Measurements from ENCODE around the gene DCTN1. TPM values are rescaled to one million over a fixed set of nuclear protein-coding genes. Genes with fewer than 3 reads are reported as not detected.

DCTN1 gene
- total and polyA plus RNA-seq, 7 experiments from 2014 or later: 52.1 to 113 (median 89.3) TPM

DNA sequence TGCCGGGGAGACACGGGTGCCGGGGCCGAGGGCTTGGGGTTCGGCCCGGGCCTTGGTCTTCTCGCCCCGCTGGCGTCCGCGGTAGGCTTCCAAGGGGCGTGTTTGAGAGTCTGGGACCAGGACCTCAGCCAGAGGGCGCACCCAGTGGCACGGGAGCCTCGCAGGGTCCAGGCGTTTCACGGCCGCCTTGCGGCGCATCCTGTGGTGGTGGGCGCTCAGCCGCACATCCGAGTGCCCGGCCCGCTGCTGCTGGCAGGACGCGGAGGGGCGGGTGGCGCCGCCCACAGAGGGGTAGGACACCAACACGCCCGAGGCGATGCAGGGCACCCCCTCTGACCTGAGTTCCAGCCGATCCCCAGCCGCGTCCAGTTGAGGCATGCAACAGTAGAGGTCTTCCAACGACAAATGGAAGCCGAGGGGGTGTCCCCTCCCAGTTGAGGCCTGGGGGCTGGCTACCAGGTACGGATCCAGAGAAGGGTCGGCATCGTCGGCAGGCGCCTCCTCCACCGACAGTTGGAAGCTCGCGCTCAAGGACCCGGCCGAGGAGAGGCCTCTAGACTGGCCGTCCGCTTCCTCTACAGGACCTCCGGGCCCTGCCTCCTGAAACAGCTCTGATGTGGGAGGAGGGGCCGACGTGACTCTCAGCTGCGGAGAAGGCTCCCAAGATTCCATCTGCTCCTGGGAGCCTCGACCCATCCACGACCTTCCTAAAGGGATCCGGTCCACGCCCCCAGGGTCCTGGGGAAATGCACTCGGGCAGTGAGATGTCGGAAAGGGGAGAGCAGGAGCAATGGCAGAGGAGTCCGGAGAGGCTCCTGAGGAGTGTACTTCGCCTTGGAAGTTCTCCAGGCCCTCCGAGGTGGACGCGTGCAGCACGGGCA lies 35.0 kb upstream of the DCTN1 start:
- DNase-seq (peak in 4 of 9 donors; percentile 14 to 33 (median 26)), ATAC-seq (peak; percentile 54)
- POLR2A ChIA-PET: interaction anchor here (0.7 to 2.8 kb wide), 5 partner anchors 23 to 173 kb away, joined by 3 to 8 read pairs (median 3); partner anchors contain the start of gene INO80B
- CTCF ChIA-PET: no interaction called here
- Mint-ChIP-seq H3K4me1 (peaks cover 8 to 42% (median 31%) of the 10 kb centered on the region in 7 donors), H3K9me3 (no peaks in the 10 kb centered on the region), H3K4me3 (peak overlapping the region; percentile 37 to 87 (median 78)), H3K27me3 (peaks cover 0 to 12% (median 0%) of the 10 kb centered on the region in 5 donors), H3K36me3 (no peaks in the 10 kb centered on the region), H3K27ac (peak overlapping the region in 4 of 9 donors; percentile 21 to 92 (median 74))
- Histone ChIP-seq H3K27ac (ENCODE audit: low read depth, low read length) (peak overlapping the region; percentile 49), H3K4me3 (ENCODE audit: low read length) (peak overlapping the region; percentile 57), H3K27me3 (ENCODE audit: control insufficient read depth in 2 of 2, insufficient read depth in 2 of 2, low read length in 2 of 2) (peaks cover 0 to 4% of the 10 kb centered on the region in 2 donors), H3K36me3 (ENCODE audit: control insufficient read depth in 2 of 3, insufficient read depth in 3 of 3, low read length in 3 of 3) (no peaks in the 10 kb centered on the region), H3K9me3 (ENCODE audit: control insufficient read depth in 2 of 3, low read length in 3 of 3) (no peaks in the 10 kb centered on the region), H3K4me1 (ENCODE audit: control insufficient read depth in 2 of 2, insufficient read depth in 2 of 2, low read length in 2 of 2) (peaks cover 0 to 14% of the 10 kb centered on the region in 2 donors)
- intact Hi-C loops (cut with micrococcal nuclease): loop anchor here in 1 of 2 donors (1.0 kb wide), 1 partner anchor 23 kb away; no protein-coding TSS in a partner anchor

DNA sequence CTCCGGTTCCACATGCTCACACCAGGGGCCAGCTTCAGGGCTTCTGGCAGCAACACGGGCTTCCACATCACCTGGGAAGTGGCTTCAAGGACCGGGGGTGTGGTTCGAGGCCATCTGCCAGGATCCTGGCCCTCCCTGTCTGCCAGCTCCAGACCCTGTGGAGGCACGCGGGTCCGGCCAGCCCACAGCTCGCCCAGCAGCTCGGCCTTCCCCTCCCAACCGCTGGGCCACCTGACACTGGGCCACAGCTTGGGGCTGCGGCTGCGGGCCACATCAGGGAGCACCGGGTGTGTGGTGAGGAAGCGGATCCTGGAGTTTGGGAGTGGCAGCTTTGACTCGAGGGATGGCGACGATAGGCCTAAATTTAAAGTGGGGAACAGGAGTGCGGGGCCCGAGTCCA lies 34.3 kb upstream of the DCTN1 start:
- Histone ChIP-seq H3K9me3 (ENCODE audit: control insufficient read depth in 2 of 3, low read length in 3 of 3) (no peaks in the 10 kb centered on the region), H3K4me1 (ENCODE audit: control insufficient read depth in 2 of 2, insufficient read depth in 2 of 2, low read length in 2 of 2) (peaks cover 0 to 13% of the 10 kb centered on the region in 2 donors), H3K27ac (ENCODE audit: low read depth, low read length) (peak overlapping the region; percentile 49), H3K27me3 (ENCODE audit: control insufficient read depth in 2 of 2, insufficient read depth in 2 of 2, low read length in 2 of 2) (peaks cover 0 to 4% of the 10 kb centered on the region in 2 donors), H3K36me3 (ENCODE audit: control insufficient read depth in 2 of 3, insufficient read depth in 3 of 3, low read length in 3 of 3) (no peaks in the 10 kb centered on the region), H3K4me3 (ENCODE audit: low read length) (peak overlapping the region; percentile 57)
- no peaks in the 10 kb centered on the region for H3K36me3 Mint-ChIP-seq
- POLR2A ChIA-PET: interaction anchor here (1.1 to 2.8 kb wide), 2 partner anchors 22 to 40 kb away, joined by 3 to 8 read pairs; partner anchors contain the start of gene INO80B
- DNase-seq: no peak
- H3K27ac Mint-ChIP-seq: peak overlapping the region in 4 of 9 donors; percentile 23 to 72 (median 72)
- H3K9me3 Mint-ChIP-seq: no peaks in the 10 kb centered on the region
- ATAC-seq: no peak
- CTCF ChIA-PET: no interaction called here
- intact Hi-C loops (cut with micrococcal nuclease): no loop called here
- peaks cover 8 to 38% (median 28%) of the 10 kb centered on the region in 7 donors for H3K4me1 Mint-ChIP-seq
- H3K4me3 Mint-ChIP-seq: peak overlapping the region in 9 of 10 donors; percentile 19 to 80 (median 72)
- H3K27me3 Mint-ChIP-seq: peaks cover 0 to 13% (median 0%) of the 10 kb centered on the region in 5 donors

DNA sequence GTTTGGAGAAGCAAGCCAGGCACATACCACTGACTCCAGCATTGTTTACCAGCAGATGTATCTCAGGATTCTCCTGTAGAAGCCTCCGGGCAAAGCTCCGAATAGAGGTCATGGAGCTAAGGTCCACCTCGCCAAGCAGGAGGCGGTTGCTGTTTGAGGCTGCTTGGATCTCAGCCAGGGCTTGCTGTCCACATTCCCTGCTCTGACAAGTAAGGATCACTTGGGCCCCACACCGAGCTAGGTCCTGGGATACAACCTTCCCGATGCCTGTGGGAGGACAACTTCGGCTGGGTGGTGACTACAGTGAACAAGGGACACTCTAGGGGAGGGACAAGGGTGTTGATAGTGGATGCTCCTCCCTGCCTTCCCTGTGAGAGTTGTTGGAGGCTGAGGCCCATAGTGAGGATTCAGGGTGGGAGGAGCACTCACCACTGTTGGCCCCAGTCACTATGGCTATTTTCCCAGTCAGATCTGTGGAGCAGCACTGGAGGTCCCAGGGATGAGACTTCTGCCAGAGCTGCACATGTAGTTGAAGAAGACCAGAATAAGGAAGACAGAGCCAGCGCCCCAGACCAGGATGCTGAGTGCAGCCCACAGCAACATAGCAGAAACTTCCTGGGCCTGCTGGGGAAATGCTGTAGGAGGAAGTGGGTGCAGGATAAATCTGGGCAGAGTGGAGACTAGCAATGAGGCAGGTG lies 33.0 kb upstream of the DCTN1 start:
- peak overlapping the region in 5 of 9 donors; percentile 45 to 80 (median 68) for H3K27ac Mint-ChIP-seq
- peaks cover 0 to 4% of the 10 kb centered on the region in 2 donors for H3K27me3 ChIP-seq (ENCODE audit: control insufficient read depth in 2 of 2, insufficient read depth in 2 of 2, low read length in 2 of 2)

DNA sequence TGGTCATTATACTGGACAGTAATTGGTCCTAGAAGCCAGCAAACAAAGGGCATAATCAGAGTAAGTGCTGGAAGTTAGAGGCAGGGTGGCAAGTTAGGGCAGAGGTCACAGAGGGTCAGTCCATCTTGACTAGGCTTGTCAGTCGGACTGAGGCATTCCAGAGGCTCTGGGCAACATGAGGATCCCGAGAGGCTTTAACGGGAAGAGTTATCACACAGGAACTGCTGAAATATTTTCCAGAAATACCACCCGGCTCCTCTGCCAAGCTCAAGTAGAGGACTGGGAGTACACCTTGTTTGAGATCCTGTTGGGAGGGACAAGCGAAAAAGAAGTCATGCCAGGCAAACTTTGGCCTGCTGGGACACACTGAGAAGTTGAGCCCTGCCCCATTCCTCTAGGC lies 27.6 kb upstream of the DCTN1 start:
- Mint-ChIP-seq H3K4me3 (no peak overlapping the region), H3K27ac (no peak overlapping the region), H3K36me3 (peaks cover 0 to 4% (median 0%) of the 10 kb centered on the region in 5 donors), H3K9me3 (peaks cover 0 to 4% (median 0%) of the 10 kb centered on the region in 11 donors), H3K27me3 (peaks cover 0 to 29% (median 6%) of the 10 kb centered on the region in 5 donors), H3K4me1 (peaks cover 0 to 7% (median 4%) of the 10 kb centered on the region in 7 donors)
- DNase-seq (no peak), ATAC-seq (no peak)
- Histone ChIP-seq H3K4me1 (ENCODE audit: control insufficient read depth in 2 of 2, insufficient read depth in 2 of 2, low read length in 2 of 2) (no peaks in the 10 kb centered on the region), H3K27ac (ENCODE audit: low read depth, low read length) (no peak overlapping the region), H3K36me3 (ENCODE audit: control insufficient read depth in 2 of 3, insufficient read depth in 3 of 3, low read length in 3 of 3) (no peaks in the 10 kb centered on the region), H3K27me3 (ENCODE audit: control insufficient read depth in 2 of 2, insufficient read depth in 2 of 2, low read length in 2 of 2) (no peaks in the 10 kb centered on the region), H3K9me3 (ENCODE audit: control insufficient read depth in 2 of 3, low read length in 3 of 3) (no peaks in the 10 kb centered on the region), H3K4me3 (ENCODE audit: low read length) (no peak overlapping the region)
- POLR2A ChIA-PET: no interaction called here
- intact Hi-C loops (cut with micrococcal nuclease): no loop called here
- CTCF ChIA-PET: no interaction called here

More for the DNA sequence above, 33.0 kb upstream of the DCTN1 start:
- Mint-ChIP-seq H3K9me3 (peaks cover 0 to 3% (median 0%) of the 10 kb centered on the region in 11 donors), H3K36me3 (peaks cover 0 to 3% (median 0%) of the 10 kb centered on the region in 5 donors), H3K4me1 (peaks cover 8 to 38% (median 29%) of the 10 kb centered on the region in 7 donors), H3K27me3 (peaks cover 0 to 22% (median 4%) of the 10 kb centered on the region in 5 donors), H3K4me3 (peak overlapping the region in 9 of 10 donors; percentile 7 to 80 (median 69))
- intact Hi-C loops (cut with micrococcal nuclease): no loop called here
- H3K36me3 ChIP-seq (ENCODE audit: control insufficient read depth in 2 of 3, insufficient read depth in 3 of 3, low read length in 3 of 3): no peaks in the 10 kb centered on the region
- ATAC-seq (no peak), DNase-seq (no peak)
- no peaks in the 10 kb centered on the region for H3K9me3 ChIP-seq (ENCODE audit: control insufficient read depth in 2 of 3, low read length in 3 of 3)
- no peak overlapping the region for H3K4me3 ChIP-seq (ENCODE audit: low read length)
- CTCF ChIA-PET: no interaction called here
- peaks cover 0 to 13% of the 10 kb centered on the region in 2 donors for H3K4me1 ChIP-seq (ENCODE audit: control insufficient read depth in 2 of 2, insufficient read depth in 2 of 2, low read length in 2 of 2)
- POLR2A ChIA-PET: interaction anchor here (0.6 to 1.0 kb wide), 4 partner anchors 8 to 146 kb away, joined by 3 to 7 read pairs (median 4); partner anchors contain the start of genes C2orf81, INO80B and WDR54
- no peak overlapping the region for H3K27ac ChIP-seq (ENCODE audit: low read depth, low read length)

DNA sequence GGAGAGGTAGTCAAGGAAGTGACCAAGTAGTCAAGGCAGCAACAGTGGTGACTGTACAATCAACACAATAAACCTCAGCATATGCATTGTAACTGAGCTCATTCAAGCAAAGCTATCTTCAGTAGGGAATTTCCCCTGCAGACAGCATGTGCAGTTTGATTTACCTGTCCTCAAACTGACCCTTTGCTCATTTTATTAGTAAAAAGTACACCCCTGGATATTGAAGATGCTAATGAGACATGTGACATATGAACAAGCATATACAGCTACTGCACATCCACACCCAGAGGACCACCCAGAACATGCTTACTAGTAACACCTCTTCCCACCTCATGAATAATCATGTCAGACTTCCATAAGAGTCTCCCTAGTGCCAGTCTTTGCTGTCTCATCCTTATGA lies 25.9 kb upstream of the DCTN1 start:
- Histone ChIP-seq H3K9me3 (ENCODE audit: control insufficient read depth in 2 of 3, low read length in 3 of 3) (no peaks in the 10 kb centered on the region), H3K27ac (ENCODE audit: low read depth, low read length) (no peak overlapping the region), H3K27me3 (ENCODE audit: control insufficient read depth in 2 of 2, insufficient read depth in 2 of 2, low read length in 2 of 2) (no peaks in the 10 kb centered on the region), H3K4me3 (ENCODE audit: low read length) (no peak overlapping the region), H3K4me1 (ENCODE audit: control insufficient read depth in 2 of 2, insufficient read depth in 2 of 2, low read length in 2 of 2) (no peaks in the 10 kb centered on the region), H3K36me3 (ENCODE audit: control insufficient read depth in 2 of 3, insufficient read depth in 3 of 3, low read length in 3 of 3) (no peaks in the 10 kb centered on the region)
- DNase-seq (no peak), ATAC-seq (no peak)
- Mint-ChIP-seq H3K27me3 (peaks cover 0 to 36% (median 6%) of the 10 kb centered on the region in 5 donors), H3K4me1 (peaks cover 0 to 7% (median 0%) of the 10 kb centered on the region in 7 donors), H3K27ac (no peak overlapping the region), H3K9me3 (peaks cover 0 to 4% (median 0%) of the 10 kb centered on the region in 11 donors), H3K36me3 (peaks cover 0 to 4% (median 0%) of the 10 kb centered on the region in 5 donors), H3K4me3 (no peak overlapping the region)
- intact Hi-C loops (cut with micrococcal nuclease): no loop called here
- ChIA-PET POLR2A (no interaction called here), CTCF (no interaction called here)

DNA sequence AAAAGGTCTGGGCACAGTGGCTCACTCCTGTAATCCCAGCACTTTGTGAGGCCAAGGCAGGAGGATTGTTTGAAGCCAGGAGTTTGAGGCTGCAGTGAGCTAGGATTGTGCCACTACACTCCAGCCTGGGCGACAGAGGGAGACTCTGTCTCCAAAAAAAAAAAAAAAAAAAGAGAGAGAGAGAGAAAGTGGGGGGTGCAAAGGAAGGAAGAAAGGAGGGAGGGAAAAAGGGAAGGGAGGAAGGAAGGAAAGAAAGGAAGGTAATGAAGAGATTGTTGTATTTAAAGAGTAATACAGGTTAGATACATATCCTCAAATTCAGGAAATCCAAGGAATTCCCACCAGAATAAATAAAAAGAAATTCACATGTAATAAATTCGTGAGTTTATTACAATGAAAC lies 21.8 kb upstream of the DCTN1 start:
- no peak for ATAC-seq
- peaks cover 0 to 23% (median 0%) of the 10 kb centered on the region in 5 donors for H3K27me3 Mint-ChIP-seq
- intact Hi-C loops (cut with micrococcal nuclease): no loop called here
- H3K36me3 Mint-ChIP-seq: no peaks in the 10 kb centered on the region
- no peak overlapping the region for H3K27ac Mint-ChIP-seq
- no peak overlapping the region for H3K4me3 Mint-ChIP-seq
- DNase-seq: no peak
- no peaks in the 10 kb centered on the region for H3K27me3 ChIP-seq (ENCODE audit: control insufficient read depth in 2 of 2, insufficient read depth in 2 of 2, low read length in 2 of 2)
- H3K4me3 ChIP-seq (ENCODE audit: low read length): no peak overlapping the region
- H3K27ac ChIP-seq (ENCODE audit: low read depth, low read length): no peak overlapping the region
- H3K9me3 ChIP-seq (ENCODE audit: control insufficient read depth in 2 of 3, low read length in 3 of 3): no peaks in the 10 kb centered on the region
- POLR2A ChIA-PET: no interaction called here
- H3K36me3 ChIP-seq (ENCODE audit: control insufficient read depth in 2 of 3, insufficient read depth in 3 of 3, low read length in 3 of 3): no peaks in the 10 kb centered on the region
- CTCF ChIA-PET: interaction anchor here (1.1 to 1.8 kb wide), 3 partner anchors 9 to 577 kb away, joined by 3 to 11 read pairs (median 4); partner anchors contain the start of gene CCDC142
- H3K4me1 ChIP-seq (ENCODE audit: control insufficient read depth in 2 of 2, insufficient read depth in 2 of 2, low read length in 2 of 2): no peaks in the 10 kb centered on the region
- H3K4me1 Mint-ChIP-seq: peaks cover 0 to 6% (median 5%) of the 10 kb centered on the region in 7 donors
- H3K9me3 Mint-ChIP-seq: no peaks in the 10 kb centered on the region

All from naive thymus-derived CD4-positive, alpha-beta T cell (primary cell).